Activated T-cell treated with anti-CD3 and anti-CD28 coated beads, Interleukin-2, amount 50 U/mL, for 24 hours (primary cell): Measurements from ENCODE around the gene MYO1D.

Source experiments
- DNase-seq: peaks from one replicate; pipeline ENCODE4 v3.0.0-alpha.2; 2020
- H3K27ac Mint-ChIP-seq: 2 replicates; pipeline ENCODE4 v1.8.0; 2020; ENCODE audit warnings: mild to moderate bottlenecking, mixed read lengths
- H3K27me3 Mint-ChIP-seq: 2 replicates; pipeline ENCODE4 v1.8.0; 2020; ENCODE audit warnings: mixed read lengths
- H3K36me3 Mint-ChIP-seq: 2 replicates; pipeline ENCODE4 v1.8.0; 2020; ENCODE audit warnings: low read depth, mixed read lengths
- H3K4me1 Mint-ChIP-seq: 2 replicates; pipeline ENCODE4 v1.8.0; 2020; ENCODE audit warnings: low read depth, mixed read lengths
- H3K4me3 Mint-ChIP-seq: 2 replicates; pipeline ENCODE4 v1.8.0; 2020; ENCODE audit warnings: mild to moderate bottlenecking, moderate library complexity, mixed read lengths
- H3K9me3 Mint-ChIP-seq: 2 replicates; pipeline ENCODE4 v1.8.0; 2020; ENCODE audit warnings: mixed read lengths

Gene MYO1D

DNA sequence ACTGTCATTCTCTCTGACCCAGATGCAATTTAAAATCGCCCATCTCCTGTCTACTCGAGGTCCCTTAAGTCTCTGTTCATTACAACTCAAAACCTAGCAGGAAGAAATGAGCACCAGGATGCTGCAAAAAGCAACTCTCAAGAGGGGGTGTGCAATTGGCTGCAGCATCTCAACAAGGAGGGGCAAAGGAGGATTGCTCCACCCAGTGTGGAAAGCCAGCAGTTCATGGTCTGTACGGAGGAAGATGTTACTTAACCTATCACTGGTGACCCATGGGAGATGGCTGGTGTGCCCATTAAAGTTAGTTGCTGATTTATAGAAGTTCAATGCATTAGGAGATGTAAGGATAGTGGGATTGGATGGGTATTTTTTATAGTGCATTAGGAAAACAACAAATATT, 242.8 kb downstream of the MYO1D start:
- DNase-seq: no peak
- Mint-ChIP-seq H3K36me3 (no peaks in the 10 kb centered on the region), H3K9me3 (no peaks in the 10 kb centered on the region), H3K4me3 (no peak overlapping the region), H3K27me3 (no peaks in the 10 kb centered on the region), H3K4me1 (no peaks in the 10 kb centered on the region), H3K27ac (no peak overlapping the region)

GRCh38 chr17:32631341-32632096, 245.4 kb downstream of the MYO1D start:
- H3K36me3 Mint-ChIP-seq: no peaks in the 10 kb centered on the region
- no peak overlapping the region for H3K4me3 Mint-ChIP-seq
- H3K27me3 Mint-ChIP-seq: no peaks in the 10 kb centered on the region
- no peak for DNase-seq
- H3K9me3 Mint-ChIP-seq: no peaks in the 10 kb centered on the region
- H3K27ac Mint-ChIP-seq: no peak overlapping the region
- H3K4me1 Mint-ChIP-seq: no peaks in the 10 kb centered on the region

- Mint-ChIP-seq H3K4me3 (no peak overlapping the region), H3K4me1 (no peaks in the 10 kb centered on the region), H3K27me3 (no peaks in the 10 kb centered on the region), H3K27ac (no peak overlapping the region), H3K36me3 (no peaks in the 10 kb centered on the region), H3K9me3 (no peaks in the 10 kb centered on the region)
- no peak for DNase-seq
Observed at GRCh38 chr17:32629563-32630190, 247.2 kb downstream of the MYO1D start.

GRCh38 chr17:32628271-32629044, 248.5 kb downstream of the MYO1D start:
- DNase-seq: no peak
- no peaks in the 10 kb centered on the region for H3K9me3 Mint-ChIP-seq
- no peaks in the 10 kb centered on the region for H3K4me1 Mint-ChIP-seq
- H3K27ac Mint-ChIP-seq: no peak overlapping the region
- no peaks in the 10 kb centered on the region for H3K36me3 Mint-ChIP-seq
- no peak overlapping the region for H3K4me3 Mint-ChIP-seq
- no peaks in the 10 kb centered on the region for H3K27me3 Mint-ChIP-seq

DNA sequence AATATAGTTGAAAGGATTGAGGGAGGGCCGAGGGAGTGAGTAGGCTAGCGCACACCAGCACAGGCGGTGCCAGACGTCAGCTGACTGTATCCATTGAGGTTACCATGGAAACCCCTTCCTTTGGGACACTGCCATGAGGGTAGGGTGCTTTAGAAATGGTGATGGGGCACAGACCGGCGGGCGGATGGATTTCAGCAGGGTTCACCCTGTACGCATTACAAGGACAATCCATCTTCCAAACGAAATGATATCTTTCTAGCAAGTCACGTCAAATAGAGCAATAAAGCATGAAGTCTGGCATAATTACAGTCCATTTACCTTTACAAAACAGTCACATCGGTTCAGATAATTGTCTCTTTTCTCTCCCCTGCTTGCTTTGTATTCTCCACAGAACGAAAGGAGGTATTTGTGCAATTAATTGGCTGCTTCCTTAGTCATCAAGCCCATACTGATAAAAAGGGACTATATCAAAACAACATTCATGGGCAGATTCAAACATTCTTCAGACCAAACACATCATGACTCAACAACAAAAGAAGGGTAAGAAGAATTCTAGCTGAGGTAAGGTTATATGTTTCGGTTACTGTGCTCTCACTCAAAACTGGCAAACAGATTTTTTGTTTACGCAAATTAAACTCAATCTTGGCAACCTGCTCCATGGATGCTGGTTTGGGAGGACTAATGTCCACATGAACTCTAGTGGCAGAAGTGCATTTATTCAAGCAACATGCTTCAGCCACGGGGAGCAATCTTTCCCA, 249.5 kb downstream of the MYO1D start:
- Mint-ChIP-seq H3K27ac (no peak overlapping the region), H3K36me3 (no peaks in the 10 kb centered on the region), H3K27me3 (no peaks in the 10 kb centered on the region), H3K4me3 (no peak overlapping the region), H3K9me3 (no peaks in the 10 kb centered on the region), H3K4me1 (no peaks in the 10 kb centered on the region)
- DNase-seq: no peak

- Mint-ChIP-seq H3K36me3 (no peaks in the 10 kb centered on the region), H3K27me3 (no peaks in the 10 kb centered on the region), H3K9me3 (no peaks in the 10 kb centered on the region), H3K4me1 (no peaks in the 10 kb centered on the region), H3K27ac (no peak overlapping the region), H3K4me3 (no peak overlapping the region)
- no peak for DNase-seq
Observed at GRCh38 chr17:32626379-32626791, 250.5 kb downstream of the MYO1D start.

DNA sequence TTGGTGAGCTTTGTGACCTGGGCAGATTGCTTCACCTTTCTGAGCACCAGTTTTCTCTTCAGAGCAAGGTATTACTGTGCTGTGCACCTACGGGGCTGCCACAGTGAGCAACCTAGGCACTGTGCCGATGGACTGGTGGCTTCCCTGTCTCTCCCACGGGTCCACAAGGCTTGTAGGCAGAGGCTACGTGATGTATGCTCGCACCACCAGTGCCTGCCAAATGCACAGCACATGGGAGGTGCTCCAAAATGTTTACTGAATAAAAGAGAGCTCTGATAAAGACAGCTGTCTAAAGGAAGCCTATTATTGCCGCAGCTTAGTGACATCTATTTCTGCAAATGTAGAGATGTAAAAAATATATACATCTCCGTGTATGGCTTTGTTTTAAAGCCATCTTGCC, 251.0 kb downstream of the MYO1D start:
- Mint-ChIP-seq H3K4me3 (no peak overlapping the region), H3K27ac (no peak overlapping the region), H3K36me3 (no peaks in the 10 kb centered on the region), H3K9me3 (no peaks in the 10 kb centered on the region), H3K27me3 (no peaks in the 10 kb centered on the region), H3K4me1 (no peaks in the 10 kb centered on the region)
- DNase-seq: no peak

DNA sequence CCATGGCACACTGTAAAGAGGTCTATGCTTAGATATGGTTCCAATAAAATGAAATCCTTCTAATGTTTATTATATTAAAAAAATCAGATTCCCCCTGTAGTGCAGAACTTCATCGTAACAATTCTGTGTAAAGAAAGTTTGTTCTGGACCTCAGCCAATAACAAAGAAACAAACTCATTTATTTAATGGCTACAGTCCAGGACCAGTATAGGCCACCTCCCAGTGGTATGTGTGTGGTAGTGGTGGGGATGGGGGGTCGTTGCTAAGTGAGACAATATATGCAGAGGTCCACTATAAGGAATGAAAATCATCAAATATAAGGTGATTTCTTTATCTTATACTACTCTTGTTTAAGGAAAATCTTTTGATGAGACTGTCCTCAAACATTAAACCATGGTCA, 253.7 kb downstream of the MYO1D start:
- no peaks in the 10 kb centered on the region for H3K4me1 Mint-ChIP-seq
- no peak for DNase-seq
- H3K27me3 Mint-ChIP-seq: no peaks in the 10 kb centered on the region
- no peaks in the 10 kb centered on the region for H3K9me3 Mint-ChIP-seq
- H3K4me3 Mint-ChIP-seq: no peak overlapping the region
- no peaks in the 10 kb centered on the region for H3K36me3 Mint-ChIP-seq
- no peak overlapping the region for H3K27ac Mint-ChIP-seq

DNA sequence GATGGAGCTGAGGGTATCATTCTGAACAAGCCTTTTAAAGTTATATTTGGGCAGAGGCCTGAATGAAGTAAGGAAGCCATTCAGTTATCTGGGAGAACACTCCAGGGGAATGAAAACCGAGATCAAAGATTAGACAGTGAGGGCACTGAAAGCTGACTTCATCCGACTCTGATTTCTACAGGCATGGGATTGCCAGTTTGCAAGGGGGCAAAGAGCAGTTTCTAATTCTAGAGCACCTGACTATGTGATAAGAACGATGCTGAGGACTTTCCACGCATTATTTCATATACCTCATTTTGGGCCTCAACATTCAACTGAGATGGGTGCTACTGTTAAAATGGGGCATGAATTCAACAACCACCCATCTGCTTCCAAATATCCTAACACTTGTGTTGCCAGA, 254.4 kb downstream of the MYO1D start:
- DNase-seq: no peak
- Mint-ChIP-seq H3K27ac (no peak overlapping the region), H3K4me1 (no peaks in the 10 kb centered on the region), H3K36me3 (no peaks in the 10 kb centered on the region), H3K27me3 (no peaks in the 10 kb centered on the region), H3K4me3 (no peak overlapping the region), H3K9me3 (no peaks in the 10 kb centered on the region)

GRCh38 chr17:32621612-32622312, 255.2 kb downstream of the MYO1D start:
- no peak for DNase-seq
- no peak overlapping the region for H3K27ac Mint-ChIP-seq
- H3K27me3 Mint-ChIP-seq: no peaks in the 10 kb centered on the region
- no peaks in the 10 kb centered on the region for H3K4me1 Mint-ChIP-seq
- no peaks in the 10 kb centered on the region for H3K9me3 Mint-ChIP-seq
- H3K4me3 Mint-ChIP-seq: no peak overlapping the region
- H3K36me3 Mint-ChIP-seq: no peaks in the 10 kb centered on the region

DNA sequence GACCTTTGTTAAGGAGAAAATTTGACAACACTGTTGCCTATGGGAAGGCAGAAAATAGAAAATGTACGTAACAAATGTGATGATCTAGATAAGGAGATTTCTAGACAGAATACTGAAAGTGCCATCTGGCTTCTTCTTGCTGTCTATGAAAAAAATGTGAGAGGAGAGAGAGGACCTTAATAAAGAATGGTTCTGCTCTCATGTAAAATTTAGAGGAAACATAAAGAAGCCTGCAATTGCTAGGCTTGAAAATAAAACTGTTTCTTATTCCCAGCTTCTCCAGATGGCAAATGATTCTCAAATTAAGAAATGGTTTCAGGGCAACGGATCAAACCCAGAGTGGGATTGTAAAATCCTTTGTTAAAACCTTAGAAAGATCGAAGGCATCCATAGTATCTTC, 261.6 kb downstream of the MYO1D start:
- Mint-ChIP-seq H3K27ac (no peak overlapping the region), H3K27me3 (no peaks in the 10 kb centered on the region), H3K9me3 (no peaks in the 10 kb centered on the region), H3K36me3 (no peaks in the 10 kb centered on the region), H3K4me3 (no peak overlapping the region), H3K4me1 (no peaks in the 10 kb centered on the region)
- DNase-seq: no peak

GRCh38 chr17:32610943-32611342, 266.0 kb downstream of the MYO1D start:
- Mint-ChIP-seq H3K36me3 (no peaks in the 10 kb centered on the region), H3K4me3 (no peak overlapping the region), H3K27me3 (no peaks in the 10 kb centered on the region), H3K27ac (no peak overlapping the region), H3K9me3 (no peaks in the 10 kb centered on the region), H3K4me1 (peaks cover 9% of the 10 kb centered on the region)
- no peak for DNase-seq

- H3K4me3 Mint-ChIP-seq: no peak overlapping the region
- H3K27me3 Mint-ChIP-seq: no peaks in the 10 kb centered on the region
- no peaks in the 10 kb centered on the region for H3K36me3 Mint-ChIP-seq
- no peaks in the 10 kb centered on the region for H3K9me3 Mint-ChIP-seq
- H3K27ac Mint-ChIP-seq: no peak overlapping the region
- H3K4me1 Mint-ChIP-seq: peaks cover 9% of the 10 kb centered on the region
- no peak for DNase-seq
Observed at GRCh38 chr17:32609884-32610650, 266.9 kb downstream of the MYO1D start.
